Suppressor macrophage treated with lipopolysaccharide for 1 hour (primary cell): ENCODE results near the gene ATP6AP1.
"Not testable (repeated sequence)": the region's sequence is repeated elsewhere in the genome, so short reads cannot be mapped to it uniquely, and the experiment has no call there.

Experiments used
- DNase-seq, 3 donors: peaks; one replicate each; pipeline ENCODE4 v3.0.0-alpha.2; 2020 to 2022

Gene ATP6AP1

DNA sequence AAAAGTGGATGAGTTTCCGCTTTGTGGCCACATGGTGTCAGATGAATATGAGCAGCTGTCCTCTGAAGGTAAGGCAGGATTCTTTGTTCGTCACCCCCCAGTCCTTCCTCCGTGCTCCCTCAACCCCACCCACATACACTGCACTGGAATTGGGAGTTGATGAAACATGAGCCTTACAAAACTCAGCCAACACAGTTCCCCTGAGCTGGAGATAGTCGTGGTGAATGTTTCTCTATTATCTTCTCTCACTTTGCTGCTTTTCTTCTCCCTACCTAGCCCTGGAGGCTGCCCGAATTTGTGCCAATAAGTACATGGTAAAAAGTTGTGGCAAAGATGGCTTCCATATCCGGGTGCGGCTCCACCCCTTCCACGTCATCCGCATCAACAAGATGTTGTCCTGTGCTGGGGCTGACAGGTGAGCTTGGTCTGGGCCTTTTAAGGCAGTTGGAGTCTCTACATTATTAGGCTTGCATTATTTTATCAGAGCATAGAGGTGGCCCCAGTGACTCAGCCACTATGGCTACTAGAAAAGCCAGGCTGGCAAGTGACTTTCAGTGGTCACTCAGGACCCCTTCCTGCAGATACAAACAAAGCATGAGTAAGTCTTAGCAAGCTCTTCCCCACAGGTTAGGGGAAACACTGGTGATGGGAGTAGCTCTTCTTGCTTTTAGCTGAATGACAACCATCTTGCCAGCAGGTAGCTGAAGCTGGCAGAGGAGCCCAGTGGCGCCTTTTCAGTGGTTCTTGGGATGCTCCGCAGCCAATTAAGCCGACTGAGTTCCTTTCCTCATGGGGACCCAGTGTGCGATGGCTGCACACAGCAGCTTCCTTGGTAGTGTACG lies 28.7 kb upstream of the ATP6AP1 start:
- DNase-seq, result no peak

DNA sequence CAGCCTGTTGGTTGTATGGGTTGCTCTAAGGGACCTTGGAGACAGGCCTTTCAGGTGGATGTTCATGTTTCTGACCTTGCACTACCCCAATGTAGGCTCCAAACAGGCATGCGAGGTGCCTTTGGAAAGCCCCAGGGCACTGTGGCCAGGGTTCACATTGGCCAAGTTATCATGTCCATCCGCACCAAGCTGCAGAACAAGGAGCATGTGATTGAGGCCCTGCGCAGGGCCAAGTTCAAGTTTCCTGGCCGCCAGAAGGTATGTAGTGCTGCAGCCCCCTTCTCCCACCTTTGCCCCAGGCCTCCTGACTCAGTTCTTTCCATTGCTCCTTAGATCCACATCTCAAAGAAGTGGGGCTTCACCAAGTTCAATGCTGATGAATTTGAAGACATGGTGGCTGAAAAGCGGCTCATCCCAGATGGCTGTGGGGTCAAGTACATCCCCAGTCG lies 28.1 kb upstream of the ATP6AP1 start:
- not testable (repeated sequence) for DNase-seq

DNA sequence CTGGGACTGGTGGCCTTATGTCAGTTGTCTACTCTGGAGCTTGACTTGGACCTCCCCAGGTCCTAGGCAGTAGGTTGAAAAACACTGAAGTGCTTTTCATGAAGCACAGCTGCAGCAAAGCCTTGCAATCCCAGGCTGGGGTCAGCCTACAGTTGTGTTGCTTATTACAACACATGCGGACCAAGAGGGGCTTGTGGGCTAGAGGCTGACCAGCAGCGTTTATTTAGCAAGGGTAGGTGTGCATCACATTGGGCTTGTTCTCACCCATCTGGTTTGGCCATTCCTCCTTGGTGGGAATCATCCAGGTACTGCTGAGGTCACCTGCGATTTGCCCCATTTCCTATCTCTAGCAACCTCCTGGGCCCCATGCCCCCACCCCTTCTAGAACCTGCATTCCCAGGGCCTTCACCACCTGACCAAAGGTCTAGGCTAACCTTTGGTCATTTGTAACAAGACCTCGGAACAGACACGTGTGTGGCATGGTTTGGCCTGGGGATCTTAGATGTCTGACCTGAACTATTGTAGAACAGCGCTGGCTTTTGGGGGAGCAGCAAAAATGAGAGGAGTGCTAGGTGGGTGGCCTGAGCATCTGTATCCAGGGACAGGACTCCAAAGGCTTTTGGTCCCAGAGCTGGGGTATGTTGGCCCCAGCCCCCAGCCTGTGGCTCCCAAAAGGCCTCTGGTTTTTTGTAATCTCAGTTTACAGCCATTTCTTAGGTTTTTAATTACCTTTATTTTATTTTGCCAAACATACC lies 27.3 kb upstream of the ATP6AP1 start:
- no peak for DNase-seq

DNA sequence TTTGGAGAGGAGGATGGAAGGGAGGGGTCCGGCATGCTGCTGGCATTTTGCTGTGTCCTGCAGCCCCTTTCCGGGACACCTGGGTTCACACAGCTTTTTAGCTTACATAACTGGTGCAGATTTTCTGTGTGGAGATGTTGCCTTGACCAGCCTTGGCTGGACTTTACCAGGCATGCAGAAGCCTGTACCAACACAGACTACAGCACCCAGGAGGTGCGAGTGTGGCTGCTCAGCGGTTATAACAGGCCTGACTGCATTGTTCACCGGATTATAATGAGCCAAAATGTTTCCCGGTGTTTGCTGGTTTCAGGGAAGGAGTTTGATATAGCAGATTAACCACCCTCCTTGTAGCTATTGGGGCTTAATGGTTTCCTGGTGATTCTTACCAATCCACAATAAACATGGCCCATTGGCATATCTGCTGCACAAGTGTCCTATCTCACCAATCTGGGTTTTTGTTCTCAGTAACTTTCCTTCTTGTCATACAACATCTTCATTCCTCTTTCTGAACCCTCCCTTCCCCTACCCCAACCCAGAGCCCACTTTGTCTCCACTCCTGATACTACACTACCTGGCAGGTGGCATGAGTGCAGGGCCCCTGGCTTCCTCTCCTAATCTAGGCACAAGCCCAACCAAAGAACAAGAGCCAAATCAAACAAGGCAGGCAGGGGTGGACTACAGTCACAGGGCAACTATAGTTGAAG lies 26.4 kb upstream of the ATP6AP1 start:
- no peak for DNase-seq

DNA sequence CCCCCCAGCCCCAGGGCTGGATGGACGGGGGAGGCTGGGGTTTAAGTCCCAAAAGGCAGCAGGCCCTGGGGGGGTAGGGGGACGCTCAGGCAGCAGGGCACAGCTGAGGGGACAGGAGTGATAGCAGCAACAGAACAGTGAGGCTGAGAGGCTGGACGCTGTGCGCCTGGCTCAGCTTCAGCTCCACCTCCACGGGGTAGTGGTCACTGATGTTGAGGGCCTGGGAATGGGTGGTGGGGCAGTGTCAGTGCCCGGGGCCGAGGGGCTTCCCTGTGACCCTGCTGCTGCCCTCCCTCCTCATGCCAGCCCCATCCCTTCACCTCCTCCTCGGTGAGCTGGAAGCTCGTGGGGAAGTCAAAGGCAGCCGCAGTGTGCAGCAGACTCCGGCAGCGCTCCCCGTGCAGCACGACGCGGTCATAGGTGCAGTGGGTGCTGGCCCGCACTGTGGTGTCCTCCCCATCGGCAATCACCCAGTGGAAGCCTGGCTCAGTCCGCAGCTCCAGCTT lies 25.8 kb upstream of the ATP6AP1 start:
- DNase-seq, result no peak

DNA sequence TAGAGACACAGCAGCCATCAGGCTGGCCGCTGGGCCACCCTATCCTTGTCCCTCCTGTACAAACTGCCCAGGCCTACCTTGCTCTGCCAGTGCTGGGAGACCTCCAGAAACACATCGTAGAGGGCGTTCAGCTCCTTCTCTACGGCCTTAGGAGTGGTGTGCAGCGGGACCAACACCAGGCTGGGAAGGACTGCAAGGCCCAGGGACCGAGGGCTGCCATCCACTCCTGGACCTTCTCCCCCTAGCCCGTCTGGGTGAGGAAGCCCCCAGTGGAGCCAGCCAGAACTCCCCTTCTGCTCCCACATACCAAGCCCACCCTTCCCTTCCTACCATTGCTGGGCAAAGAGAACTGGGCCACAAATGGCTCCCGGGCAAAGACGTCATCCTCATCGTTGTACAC lies 25.3 kb upstream of the ATP6AP1 start:
- DNase-seq, result no peak

DNA sequence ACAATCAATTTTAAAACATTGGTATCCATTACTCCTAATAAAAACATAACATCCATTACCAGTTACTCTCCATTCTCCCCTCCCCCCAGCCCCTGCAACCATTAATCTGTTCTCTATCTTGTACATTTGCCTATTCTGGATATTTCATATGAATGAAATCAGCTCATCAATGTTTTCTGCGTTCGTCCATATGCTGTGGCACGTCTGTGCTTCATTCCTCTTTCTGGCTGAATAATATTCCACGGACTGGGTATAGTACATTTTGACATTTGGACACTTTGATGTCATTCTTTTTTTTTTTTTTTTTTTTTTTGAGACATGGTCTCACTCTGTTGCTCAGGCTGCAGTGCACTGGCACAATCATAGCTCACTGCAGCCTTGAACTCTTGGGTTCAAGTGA lies 24.6 kb upstream of the ATP6AP1 start:
- no peak for DNase-seq

DNA sequence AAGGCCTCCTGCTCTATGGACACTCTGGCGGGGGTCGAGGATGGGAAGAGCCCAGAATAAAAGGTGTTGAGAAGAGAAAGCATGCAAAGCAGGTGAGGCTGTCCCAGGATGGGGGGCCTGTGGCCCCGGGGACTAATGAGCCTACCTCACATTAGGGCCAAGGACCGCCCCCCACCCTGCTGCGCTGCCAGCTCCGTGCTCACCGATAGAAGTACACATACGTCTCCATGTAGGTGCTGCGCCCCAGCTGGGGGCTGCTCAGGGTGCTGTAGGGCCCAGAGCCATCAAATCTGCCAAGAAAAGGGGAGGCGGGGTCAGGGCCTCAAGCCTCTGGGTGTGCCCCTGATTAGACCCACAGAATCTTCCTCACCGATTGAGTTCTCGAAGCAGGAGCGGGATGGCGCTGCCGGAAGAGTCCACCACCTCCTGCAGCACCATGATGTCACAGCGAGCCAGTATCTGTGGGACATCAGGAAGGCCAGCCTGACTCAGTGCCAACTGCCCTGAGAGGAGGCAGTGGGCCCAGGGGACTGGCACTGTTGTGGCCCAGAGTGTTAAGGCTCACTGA lies 23.8 kb upstream of the ATP6AP1 start:
- no peak for DNase-seq

DNA sequence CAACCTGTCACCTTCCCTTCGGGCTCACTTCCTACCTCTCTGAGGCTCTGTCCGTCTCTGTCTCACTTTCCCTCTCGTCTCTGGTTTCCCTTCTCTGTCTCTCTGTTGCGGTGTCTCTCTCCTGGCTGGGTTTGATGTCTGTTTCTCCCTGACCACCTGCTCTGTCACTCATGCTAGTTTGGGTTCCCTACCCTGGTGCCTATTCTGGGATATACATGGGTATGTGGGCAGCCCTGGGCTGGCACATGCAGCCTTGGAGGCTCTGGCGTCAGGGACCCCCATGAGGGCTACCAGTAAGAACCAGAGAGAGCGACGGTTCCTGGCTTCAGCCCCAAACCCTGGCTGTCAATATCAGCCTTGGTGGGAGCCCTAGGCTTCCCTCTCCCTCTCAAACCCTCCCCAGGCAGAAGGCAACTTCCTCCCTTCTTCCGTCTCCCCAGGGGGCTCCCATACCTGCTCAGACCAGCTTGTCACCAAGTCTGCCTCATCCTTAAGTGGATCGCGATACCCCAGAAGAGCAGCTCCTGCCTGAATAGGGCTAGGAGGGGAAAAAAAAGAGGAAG lies 19.7 kb upstream of the ATP6AP1 start:
- DNase-seq, result no peak

DNA sequence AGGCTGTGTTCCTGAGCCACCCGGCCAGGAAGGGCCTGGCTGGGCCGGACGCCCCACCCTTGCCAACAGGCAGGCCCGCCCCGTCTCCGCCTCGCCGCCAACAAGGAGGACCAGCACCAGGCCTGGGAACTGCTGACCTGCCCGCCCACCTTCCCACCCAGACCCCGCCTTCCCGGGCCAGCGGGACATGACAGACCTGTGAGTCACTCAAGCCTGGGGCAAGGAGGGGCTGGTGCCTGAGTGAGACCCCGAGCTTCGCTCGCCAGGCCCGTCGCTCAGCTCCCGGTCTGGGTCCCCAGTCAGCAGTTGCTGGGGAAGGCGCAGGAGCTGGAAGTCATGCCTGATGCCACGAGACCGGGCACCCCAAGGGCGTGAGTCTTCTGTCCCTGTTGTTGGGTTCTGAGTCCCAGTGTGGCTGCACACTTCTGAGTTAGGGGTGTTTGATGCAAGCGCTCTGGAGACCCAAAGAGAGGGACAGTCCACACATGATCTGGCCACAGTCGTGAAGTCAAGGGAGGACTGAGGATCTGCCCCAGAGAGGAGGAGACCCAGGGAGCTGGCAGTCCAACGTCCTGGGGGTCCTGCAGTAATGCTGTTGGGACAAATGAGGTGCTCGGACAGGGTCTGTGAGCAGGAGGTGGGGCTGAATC lies 19.1 kb upstream of the ATP6AP1 start, which contains the start of gene DNASE1L1:
Gene DNASE1L1 (minus strand): TSS at position 33 of the 650 bp plus-strand sequence. CDS start 3,686 bp downstream, outside the sequence.
- DNase-seq, result peak; percentile 89 to 94 (median 90)

DNA sequence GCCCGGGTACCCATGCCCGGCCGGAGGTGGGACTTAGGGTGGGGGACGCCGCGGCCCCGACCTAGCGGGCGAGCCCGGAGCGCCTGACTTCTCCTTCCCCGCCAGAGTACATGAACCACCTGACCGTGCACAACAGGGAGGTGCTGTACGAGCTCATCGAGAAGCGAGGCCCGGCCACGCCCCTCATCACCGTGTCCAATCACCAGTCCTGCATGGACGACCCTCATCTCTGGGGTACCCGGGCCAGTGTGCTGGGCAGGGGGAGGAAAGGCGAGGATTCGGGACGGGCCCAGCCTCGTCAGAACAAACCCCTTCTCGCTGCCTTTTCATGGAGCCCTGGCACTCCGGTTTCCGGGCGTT lies 16.5 kb upstream of the ATP6AP1 start:
- peak in 1 of 3 donors; percentile 55 for DNase-seq

DNA sequence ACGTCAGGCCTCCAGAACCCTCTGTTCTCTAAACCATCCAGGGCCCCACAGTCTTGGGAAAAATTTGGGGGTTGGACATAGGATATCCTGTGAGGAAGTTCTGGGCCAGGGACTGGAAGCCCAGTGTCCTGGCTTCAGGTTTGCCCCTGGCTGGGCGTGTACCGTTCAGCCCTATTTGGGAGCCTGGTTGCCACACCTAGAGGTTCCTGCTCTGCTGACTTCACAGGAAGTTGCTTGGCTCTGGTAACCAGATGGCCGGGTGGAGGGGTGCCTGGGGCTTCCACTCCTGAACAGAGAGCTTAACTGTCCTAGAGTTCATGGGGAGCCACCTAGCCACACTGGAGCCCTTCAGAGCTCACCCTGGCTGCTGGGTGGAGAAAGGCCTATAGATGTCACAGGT lies 16.0 kb upstream of the ATP6AP1 start:
- peak in 1 of 3 donors; percentile 30 for DNase-seq

DNA sequence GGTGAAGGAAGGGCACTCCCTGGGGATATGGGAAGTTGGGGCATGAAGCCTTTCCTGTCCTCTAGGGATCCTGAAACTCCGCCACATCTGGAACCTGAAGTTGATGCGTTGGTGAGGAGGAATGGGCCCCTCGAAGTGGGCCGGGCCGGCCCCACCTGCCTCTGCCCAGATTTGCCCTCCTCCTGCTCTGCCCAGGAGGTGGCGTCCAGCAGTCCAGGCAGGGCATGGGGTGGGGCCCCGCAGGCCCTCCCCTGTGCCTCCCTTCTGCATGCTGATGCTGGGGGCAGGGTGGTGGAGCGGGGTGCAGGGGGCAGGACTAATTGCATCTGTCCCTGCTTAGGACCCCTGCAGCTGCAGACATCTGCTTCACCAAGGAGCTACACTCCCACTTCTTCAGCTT lies 15.3 kb upstream of the ATP6AP1 start:
- no peak for DNase-seq

DNA sequence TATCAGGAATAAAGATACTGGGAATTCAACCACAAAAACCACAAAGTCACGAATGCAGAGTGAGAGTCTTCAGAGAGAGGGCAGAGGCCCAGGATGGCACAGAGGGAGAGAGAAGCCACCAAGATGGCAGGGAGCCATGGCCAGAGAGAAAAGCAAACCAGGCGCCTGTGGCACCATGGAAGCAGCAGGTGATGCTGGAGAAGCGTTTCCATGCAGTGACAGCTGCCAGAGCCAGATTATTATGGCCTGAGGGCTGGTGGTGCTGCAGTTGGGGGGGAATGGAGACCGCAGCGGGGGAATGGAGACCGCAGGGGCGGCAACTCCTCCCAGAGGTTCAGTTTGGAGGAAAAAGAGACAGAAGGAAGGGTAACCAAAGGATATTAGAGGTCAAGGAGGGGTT lies 11.3 kb upstream of the ATP6AP1 start:
- no peak for DNase-seq

DNA sequence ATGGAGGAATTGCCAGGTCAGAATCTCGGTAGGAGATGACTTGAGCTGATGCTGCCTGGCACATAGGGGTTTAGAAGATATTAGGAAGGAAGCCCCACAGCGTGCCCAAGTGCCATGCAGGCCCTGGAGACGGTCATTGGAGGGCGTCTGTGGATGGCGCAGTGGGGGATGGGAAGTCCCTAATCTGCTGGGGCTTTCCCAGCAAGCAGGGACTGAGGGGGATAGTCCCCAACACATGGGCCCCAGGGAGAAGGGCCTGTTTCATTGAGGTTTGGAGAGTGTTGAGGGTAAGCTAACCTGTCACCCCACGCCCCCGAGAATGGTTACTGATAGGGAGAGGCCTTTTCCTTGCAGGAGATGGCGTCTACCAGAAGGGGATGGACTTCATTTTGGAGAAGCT lies 9.3 kb upstream of the ATP6AP1 start:
- no peak for DNase-seq

DNA sequence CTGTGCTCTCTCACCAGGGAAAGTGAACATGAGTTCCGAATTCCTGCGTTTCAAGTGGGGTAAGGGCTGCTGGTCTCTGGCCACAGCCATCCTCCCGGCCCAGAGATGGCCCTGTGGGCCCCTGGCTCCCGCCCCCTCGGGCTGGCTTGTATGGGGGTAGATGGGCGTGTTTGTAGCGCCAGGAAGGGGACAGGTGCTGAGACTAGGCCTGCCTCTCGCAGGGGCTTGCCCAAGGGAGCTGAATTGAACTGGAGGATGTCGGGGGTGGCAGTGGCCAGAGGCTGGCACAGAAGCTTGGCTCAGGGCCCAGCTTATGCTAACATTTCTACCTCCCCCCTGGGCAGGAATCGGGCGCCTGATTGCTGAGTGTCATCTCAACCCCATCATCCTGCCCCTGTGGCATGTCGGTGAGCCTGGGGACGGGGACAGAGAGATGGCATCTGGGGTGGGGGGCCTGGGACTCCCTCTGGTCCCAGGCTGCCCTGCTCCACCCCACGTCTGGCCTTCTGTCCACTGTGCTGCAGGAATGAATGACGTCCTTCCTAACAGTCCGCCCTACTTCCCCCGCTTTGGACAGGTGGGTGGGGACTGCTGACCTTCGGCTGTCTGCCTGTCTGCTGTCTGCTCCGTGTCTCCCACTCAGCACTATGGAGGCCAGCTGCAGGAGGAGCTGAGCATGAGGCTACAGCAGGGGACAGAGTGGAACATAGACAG lies 8.6 kb upstream of the ATP6AP1 start:
- DNase-seq, result no peak

DNA sequence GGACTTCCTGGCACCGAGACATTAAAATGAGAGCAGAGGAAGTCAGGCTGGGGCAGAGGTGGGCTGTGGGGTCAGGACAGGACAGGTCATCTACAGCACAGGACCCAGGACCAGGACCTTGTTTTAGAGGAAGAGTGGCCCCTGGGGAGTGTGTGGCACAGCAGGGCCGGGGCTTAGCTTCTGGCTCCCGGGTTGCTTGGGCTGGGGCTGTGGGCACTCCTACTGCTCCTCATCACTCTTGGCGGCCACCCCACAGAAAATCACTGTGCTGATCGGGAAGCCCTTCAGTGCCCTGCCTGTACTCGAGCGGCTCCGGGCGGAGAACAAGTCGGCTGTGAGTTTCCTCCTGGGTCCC lies 8.1 kb upstream of the ATP6AP1 start:
- no peak for DNase-seq

DNA sequence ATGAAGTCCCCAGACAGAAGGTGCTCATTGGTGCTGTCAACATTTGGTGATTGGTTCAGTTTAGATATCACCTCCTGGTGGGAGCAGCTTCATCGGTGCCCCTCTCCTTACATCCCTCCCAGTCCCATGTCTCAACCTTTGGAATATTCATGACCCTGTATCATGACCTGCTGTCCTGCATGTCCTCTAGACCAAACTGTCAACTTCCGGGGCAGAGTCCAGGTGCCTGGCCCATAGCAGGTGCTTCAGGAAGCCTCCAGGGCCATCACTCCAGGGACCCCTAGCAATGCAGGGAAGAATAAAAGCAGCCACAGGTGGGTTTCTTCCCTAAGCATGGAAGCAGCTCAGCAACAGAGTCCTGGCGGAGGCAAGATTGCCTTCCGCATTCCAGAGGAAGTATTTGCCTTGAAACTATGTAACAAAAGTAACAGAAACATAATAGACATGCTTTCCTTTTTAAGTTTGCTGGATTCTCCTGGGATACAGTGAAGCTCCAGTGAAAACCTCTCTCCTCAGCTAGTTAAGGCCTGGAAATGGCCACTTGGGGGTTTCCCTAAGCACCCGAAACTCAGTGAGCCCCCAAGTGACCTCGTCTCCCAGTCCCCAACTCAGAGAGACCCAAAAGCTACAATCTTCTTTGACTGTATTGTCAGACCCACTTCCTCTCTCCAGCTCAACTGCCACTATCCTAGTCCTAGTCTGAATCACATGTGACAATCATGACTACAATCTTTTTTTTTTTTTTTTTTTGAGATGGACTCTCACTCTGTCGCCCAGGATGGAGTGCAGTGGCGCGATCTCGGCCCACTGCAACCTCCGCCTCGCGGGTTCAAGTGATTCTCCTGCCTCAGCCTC lies 1.3 kb upstream of the ATP6AP1 start:
- peak; percentile 33 to 62 (median 42) for DNase-seq

DNA sequence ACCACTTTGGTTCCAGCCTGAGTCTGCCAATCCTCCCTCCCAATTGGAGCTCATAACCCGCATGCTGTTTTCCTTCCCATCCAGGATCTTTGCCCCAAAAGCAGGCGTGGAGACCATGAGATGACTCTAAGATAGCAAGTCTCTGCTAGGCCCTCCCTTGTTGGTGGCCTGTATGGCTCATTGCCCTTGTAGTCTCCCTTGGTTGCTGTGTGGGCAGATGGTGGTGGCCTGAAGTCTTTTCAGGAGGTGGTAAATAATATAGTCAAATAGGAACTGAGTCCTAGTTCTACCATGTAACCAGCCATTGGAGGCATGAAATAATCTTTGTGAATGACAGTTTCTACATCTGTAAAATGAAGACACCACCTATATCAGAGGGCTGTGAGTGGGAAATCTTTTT lies 1.2 kb downstream of the ATP6AP1 start:
- peak; percentile 44 to 55 (median 51) for DNase-seq

DNA sequence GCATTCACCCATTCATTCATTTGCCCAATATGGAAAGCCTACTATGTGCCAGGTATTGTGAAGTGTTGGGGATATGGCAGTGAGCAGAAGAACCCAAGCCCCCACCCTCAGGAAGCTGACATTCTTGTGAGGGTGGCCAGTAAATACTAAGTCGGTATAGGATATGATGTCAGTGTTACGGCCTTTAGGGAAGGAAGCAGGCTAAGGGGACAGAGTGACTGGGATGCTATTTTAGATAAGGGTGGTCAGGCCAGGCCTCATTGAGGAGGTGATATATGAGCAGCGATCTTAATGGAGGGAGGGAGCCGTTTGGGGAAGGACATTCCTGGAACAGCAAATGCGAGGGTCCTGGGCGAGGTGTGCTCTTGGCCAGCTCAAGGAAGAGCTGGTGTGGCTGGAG lies 2.0 kb downstream of the ATP6AP1 start:
- peak; percentile 44 to 47 (median 46) for DNase-seq
